HepG2 (cell line): ENCODE data around the gene CEP19. TPM values are rescaled to one million over a fixed set of nuclear protein-coding genes. Genes with fewer than 3 reads are reported as not detected.

Experiments used
- ATAC-seq: fragments of 200-7000 bp; cut with Tn5 transposase; 3 replicates; pipeline ENCODE4 v1.9.1; 2020; ENCODE audit warnings: mild to moderate bottlenecking, moderate library complexity
- BruUV-seq: library from RNA; stranded (reverse); fragments of 400-500 nt; replicated peaks from 2 replicates; lab custom pipeline; 2021; lab: Mats Ljungman, UMichigan
- CTCF ChIA-PET: fragments of 300-600 bp; formaldehyde crosslinking; extraction: SDS; loops from one replicate; lab custom pipeline; 2021; ENCODE audit warnings: low total read pairs, inconsistent platforms, low intra/inter-chr PET ratio; lab: Yijun Ruan, JAX
- POLR2A ChIA-PET: fragments of 350-600 bp; sonication (Branson Sonifier 250); formaldehyde crosslinking; loops from one replicate; lab custom pipeline; 2020; ENCODE audit warnings: antibody characterized with exemption, inconsistent platforms; lab: Yijun Ruan, JAX
- DNase-seq: peaks from one replicate; pipeline ENCODE4 v3.0.0-alpha.2; 2015; ENCODE audit warnings: low spot score
- FAIRE-seq: peaks from 3 replicates; lab custom pipeline; 2011; peaks lifted over from hg19 to GRCh38; lab: Jason Lieb, UNC
- H2AFZ ChIP-seq: one replicate; pipeline ENCODE4 v1.6.1; 2011; ENCODE audit warnings: low read length, inconsistent platforms
- H3K27ac ChIP-seq: fragments of 300-600 bp; 3 replicates; pipeline ENCODE4 v1.8.0; 2011; ENCODE audit warnings: mixed run types, mild to moderate bottlenecking, mixed read lengths, low read length, inconsistent platforms; ENCODE audit not compliant: insufficient read depth; ENCODE audit errors: extremely low read length
- H3K27me3 ChIP-seq, 2 experiments: fragments of 200-600 bp in 1 of 2; 2 replicates in 1 of 2; 3 replicates in 1 of 2; pipeline versions ENCODE4 v1.6.0 to v1.8.0; 2011; ENCODE audit warnings: low read length in 2 of 2, mild to moderate bottlenecking in 2 of 2, moderate library complexity in 2 of 2, inconsistent platforms in 1 of 2; ENCODE audit not compliant: insufficient read depth in 2 of 2, control insufficient read depth in 1 of 2
- H3K36me3 ChIP-seq, 2 experiments: fragments of 200-600 bp in 1 of 2; replicated peaks in 1 of 2; 2 replicates in 1 of 2; 3 replicates in 1 of 2; pipeline versions ENCODE4 v1.5.1 to v1.8.0; 2011; ENCODE audit warnings: low read length in 2 of 2, inconsistent platforms in 1 of 2; ENCODE audit not compliant: insufficient read depth in 2 of 2, control insufficient read depth in 1 of 2
- H3K4me1 ChIP-seq: 2 replicates; pipeline ENCODE4 v1.5.1; 2012; ENCODE audit warnings: low read length, inconsistent platforms; ENCODE audit not compliant: insufficient read depth
- H3K4me2 ChIP-seq: 2 replicates; pipeline ENCODE4 v1.6.0; 2011; ENCODE audit warnings: low read depth, low read length, inconsistent platforms
- H3K4me3 ChIP-seq, 3 experiments: fragments of 200-600 bp in 1 of 3; sonication (generic), shearing (Covaris generic) in 1 of 3; replicated peaks in 1 of 3; 2 replicates each; pipeline ENCODE4 v1.5.1; 2011 to 2016; ENCODE audit warnings: low read length in 3 of 3, inconsistent platforms in 2 of 3, low read depth in 2 of 3, mild to moderate bottlenecking in 2 of 3, control low read depth in 1 of 3, mixed read lengths in 1 of 3; ENCODE audit not compliant: insufficient read depth in 1 of 3
- H3K79me2 ChIP-seq: one replicate; pipeline ENCODE4 v1.6.1; 2011; ENCODE audit warnings: low read length, inconsistent platforms; ENCODE audit not compliant: insufficient read depth
- H3K9ac ChIP-seq: 2 replicates; pipeline ENCODE4 v1.6.0; 2011; ENCODE audit warnings: mild to moderate bottlenecking, low read depth, low read length, inconsistent platforms; ENCODE audit not compliant: insufficient read depth
- H3K9me3 ChIP-seq: 2 replicates; pipeline ENCODE4 v1.5.1; 2012; ENCODE audit warnings: mild to moderate bottlenecking, low read length
- H4K20me1 ChIP-seq: 2 replicates; pipeline ENCODE4 v1.6.0; 2011; ENCODE audit warnings: inconsistent platforms, mild to moderate bottlenecking, low read length, moderate library complexity; ENCODE audit not compliant: insufficient read depth
- ATAD3A ChIP-seq: sonication (generic); formaldehyde crosslinking; IDR thresholded peaks from 2 replicates; pipeline ENCODE4 v1.4.0; 2020; ENCODE audit warnings: missing genetic modification reagents
- GLI4 ChIP-seq: sonication (generic); formaldehyde crosslinking; IDR thresholded peaks from 2 replicates; pipeline ENCODE4 v1.5.1; 2020; ENCODE audit warnings: missing genetic modification reagents, mild to moderate bottlenecking, moderate library complexity, borderline replicate concordance
- HMGA1 ChIP-seq: sonication (generic); formaldehyde crosslinking; conservative IDR thresholded peaks from 2 replicates; pipeline ENCODE4 v1.4.0; 2020; ENCODE audit warnings: missing genetic modification reagents
- SIX4 ChIP-seq: sonication (generic); formaldehyde crosslinking; IDR thresholded peaks from 2 replicates; pipeline ENCODE4 v1.4.0; 2020; ENCODE audit warnings: missing genetic modification reagents
- XRCC5 ChIP-seq: fragments of 200-400 bp; formaldehyde crosslinking; optimal IDR thresholded peaks from 2 replicates; pipeline ENCODE3; 2017; ENCODE audit warnings: mild to moderate bottlenecking, low read length
- ZNF530 ChIP-seq: sonication (generic); formaldehyde crosslinking; IDR thresholded peaks from 2 replicates; pipeline ENCODE4 v1.5.0; 2020; ENCODE audit warnings: low read depth, mild to moderate bottlenecking, missing genetic modification reagents
- ZNF564 ChIP-seq: sonication (generic); formaldehyde crosslinking; IDR thresholded peaks from 2 replicates; pipeline ENCODE4 v1.8.1; 2023; ENCODE audit warnings: mild to moderate bottlenecking, missing genetic modification reagents
- ZNF616 ChIP-seq: sonication (generic); formaldehyde crosslinking; IDR thresholded peaks from 2 replicates; pipeline ENCODE4 v1.5.0; 2020; ENCODE audit warnings: low read depth, mild to moderate bottlenecking, missing genetic modification reagents
- WGBS: methylation state at CpG from one replicate; pipeline ENCODE4 v1.1.6; 2017; ENCODE audit warnings: low lambda C conversion rate; 5-methylcytosine and 5-hydroxymethylcytosine counted together
- in situ Hi-C: cut with HindIII; loops from 2 replicates; pipeline ENCODE4 v1.10.0; 2017; ENCODE audit warnings: low pct_unique_long_range_greater_than_20kb; ENCODE audit not compliant: extremely low pct_ligation_motif_present
- intact Hi-C: fragments of 100-400 bp; cut with micrococcal nuclease; formaldehyde crosslinking; loops from one replicate; pipeline ENCODE4 v1.10.0; 2022; ENCODE audit not compliant: unreplicated experiment
- polyA plus RNA-seq, 8 experiments: library from polyadenylated mRNA; depleted of rRNA in 3 of 8; stranded (reverse) in 7 of 8; unstranded in 1 of 8; fragments of >200 nt; fragmentation: Illumina TruSeq in 4 of 8; extraction: Trizol in 4 of 8; gene quantifications; 2 replicates each; pipeline versions ENCODE4 v1.2.1 to v1.2.3, GENCODE V29; 2011 to 2016; ENCODE audit warnings: low read depth in 4 of 8, missing spikeins in 1 of 8, mixed read lengths in 1 of 8; ENCODE audit not compliant: insufficient read depth in 1 of 8
- total RNA-seq, 5 experiments: library from RNA; depleted of rRNA; stranded (reverse); fragments of >200 nt; fragmentation: Illumina TruSeq; extraction: Trizol; gene quantifications; 2 replicates each; pipeline ENCODE4 v1.2.3, GENCODE V29; 2016; ENCODE audit warnings: low read depth in 1 of 5
- TF ChIP-seq, protein P1 (sequence below): IDR thresholded peaks from 2 replicates; pipeline ENCODE4 v1.6.1; 2018; ENCODE audit warnings: missing genetic modification reagents, mild to moderate bottlenecking, missing compliant biosample characterization
- TF ChIP-seq, protein P2 (sequence below): sonication (generic); formaldehyde crosslinking; IDR thresholded peaks from 2 replicates; pipeline ENCODE4 v1.8.0; 2022; ENCODE audit warnings: mild to moderate bottlenecking, missing genetic modification reagents; ENCODE audit not compliant: insufficient replicate concordance
- TF ChIP-seq, protein P3 (sequence below): sonication (generic); formaldehyde crosslinking; IDR thresholded peaks from 2 replicates; pipeline ENCODE4 v1.4.0; 2020; ENCODE audit warnings: mild to moderate bottlenecking, missing genetic modification reagents
- TF ChIP-seq, protein P4 (sequence below): sonication (generic); formaldehyde crosslinking; IDR thresholded peaks from 2 replicates; pipeline ENCODE4 v1.8.0; 2022; ENCODE audit warnings: missing genetic modification reagents, mild to moderate bottlenecking, moderate library complexity, borderline replicate concordance

CEP19 gene
- total and polyA plus RNA-seq, 2 of the 13 experiments (the other 11 are each of a cell fraction or from before 2014, with no cell fraction given): 0.48 to 1.2 TPM

DNA sequence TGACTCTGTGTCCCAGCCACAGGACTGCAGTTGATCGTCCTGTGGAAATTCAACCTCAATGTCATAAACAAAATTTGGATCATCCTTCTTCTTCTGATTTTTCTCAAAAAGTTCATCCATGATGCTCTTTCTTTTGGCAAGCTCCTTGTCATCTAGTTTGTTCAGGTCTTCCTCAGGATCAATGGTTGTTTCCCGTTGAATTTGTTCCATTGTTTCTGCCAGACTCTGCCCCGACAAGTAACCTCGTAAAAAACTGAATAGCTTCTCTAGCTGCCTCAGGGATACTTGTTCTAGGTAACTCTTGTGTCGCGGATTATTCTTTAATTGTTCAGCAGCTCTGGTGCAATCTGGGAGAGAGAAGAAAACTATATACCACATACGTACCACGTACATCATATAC lies 4.5 kb downstream of the CEP19 start:
- FAIRE-seq (no peak), ATAC-seq (no peak), DNase-seq (no peak)
- no peak overlapping the region for H3K4me2 ChIP-seq
- in situ Hi-C loops: no loop called here
- ChIA-PET CTCF (no interaction called here), POLR2A (no interaction called here)
- 82% methylated on average over 8 of the region's 8 CpGs for WGBS
- no peak overlapping the region for H3K9ac ChIP-seq
- no peaks in the 10 kb centered on the region for H4K20me1 ChIP-seq
- no peak for TF ChIP-seq HMGA1
- TF ChIP-seq, protein P1, sequence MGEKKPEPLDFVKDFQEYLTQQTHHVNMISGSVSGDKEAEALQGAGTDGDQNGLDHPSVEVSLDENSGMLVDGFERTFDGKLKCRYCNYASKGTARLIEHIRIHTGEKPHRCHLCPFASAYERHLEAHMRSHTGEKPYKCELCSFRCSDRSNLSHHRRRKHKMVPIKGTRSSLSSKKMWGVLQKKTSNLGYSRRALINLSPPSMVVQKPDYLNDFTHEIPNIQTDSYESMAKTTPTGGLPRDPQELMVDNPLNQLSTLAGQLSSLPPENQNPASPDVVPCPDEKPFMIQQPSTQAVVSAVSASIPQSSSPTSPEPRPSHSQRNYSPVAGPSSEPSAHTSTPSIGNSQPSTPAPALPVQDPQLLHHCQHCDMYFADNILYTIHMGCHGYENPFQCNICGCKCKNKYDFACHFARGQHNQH (CRISPR knock-in tag): no peak
- no peak for TF ChIP-seq SIX4 (CRISPR knock-in tag)
- no peaks in the 10 kb centered on the region; a peak in 2 of 5 replicates for H3K27me3 ChIP-seq
- H3K27ac ChIP-seq: no peak overlapping the region
- H3K79me2 ChIP-seq: no peaks in the 10 kb centered on the region
- H3K4me3 ChIP-seq: no peak overlapping the region
- no peak overlapping the region for H2AFZ ChIP-seq
- peaks cover 7% of the 10 kb centered on the region for H3K4me1 ChIP-seq
- BruUV-seq: no TSS peak
- H3K36me3 ChIP-seq: no peaks in the 10 kb centered on the region
- intact Hi-C loops: no loop called here
- H3K9me3 ChIP-seq: no peaks in the 10 kb centered on the region

DNA sequence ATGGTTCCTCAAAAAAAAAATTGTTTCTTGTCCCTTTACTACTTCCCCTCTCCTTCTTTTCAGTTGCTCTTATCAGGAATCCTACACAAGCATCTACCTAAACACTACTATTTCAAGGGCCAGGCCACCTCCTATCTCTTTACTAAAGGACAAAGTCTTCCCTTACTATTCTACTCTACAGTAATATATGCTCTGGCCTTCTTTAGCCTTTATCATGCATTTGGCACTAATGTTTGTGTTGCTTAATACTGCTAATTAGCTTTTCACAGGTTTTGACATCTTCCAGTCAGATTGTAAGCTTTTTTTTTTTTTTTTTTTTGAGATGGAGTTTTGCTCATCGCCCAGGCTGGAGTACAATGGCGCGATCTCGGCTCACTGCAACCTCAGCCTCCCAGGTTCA lies 5.3 kb downstream of the CEP19 start:
- Histone ChIP-seq H3K36me3 (no peaks in the 10 kb centered on the region), H3K27me3 (no peaks in the 10 kb centered on the region; a peak in 2 of 5 replicates), H3K79me2 (no peaks in the 10 kb centered on the region), H3K4me2 (no peak overlapping the region), H3K27ac (no peak overlapping the region), H4K20me1 (no peaks in the 10 kb centered on the region), H3K9ac (no peak overlapping the region), H3K4me3 (no peak overlapping the region), H3K4me1 (peaks cover 7% of the 10 kb centered on the region), H3K9me3 (no peaks in the 10 kb centered on the region), H2AFZ (no peak overlapping the region)
- no peak for ATAC-seq
- FAIRE-seq: no peak
- intact Hi-C loops: no loop called here
- no peak for DNase-seq
- in situ Hi-C loops: no loop called here
- ChIA-PET CTCF (no interaction called here), POLR2A (no interaction called here)
- no TSS peak for BruUV-seq
- 95% methylated on average over 4 of the region's 4 CpGs for WGBS
- no peak for TF ChIP-seq GLI4 (CRISPR knock-in tag)
- TF ChIP-seq ZNF616 (CRISPR knock-in tag): no peak
- TF ChIP-seq XRCC5: no peak
- TF ChIP-seq ATAD3A: no peak
- TF ChIP-seq ZNF530: no peak
- TF ChIP-seq, protein P2, sequence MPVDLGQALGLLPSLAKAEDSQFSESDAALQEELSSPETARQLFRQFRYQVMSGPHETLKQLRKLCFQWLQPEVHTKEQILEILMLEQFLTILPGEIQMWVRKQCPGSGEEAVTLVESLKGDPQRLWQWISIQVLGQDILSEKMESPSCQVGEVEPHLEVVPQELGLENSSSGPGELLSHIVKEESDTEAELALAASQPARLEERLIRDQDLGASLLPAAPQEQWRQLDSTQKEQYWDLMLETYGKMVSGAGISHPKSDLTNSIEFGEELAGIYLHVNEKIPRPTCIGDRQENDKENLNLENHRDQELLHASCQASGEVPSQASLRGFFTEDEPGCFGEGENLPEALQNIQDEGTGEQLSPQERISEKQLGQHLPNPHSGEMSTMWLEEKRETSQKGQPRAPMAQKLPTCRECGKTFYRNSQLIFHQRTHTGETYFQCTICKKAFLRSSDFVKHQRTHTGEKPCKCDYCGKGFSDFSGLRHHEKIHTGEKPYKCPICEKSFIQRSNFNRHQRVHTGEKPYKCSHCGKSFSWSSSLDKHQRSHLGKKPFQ (CRISPR knock-in tag): no peak
- TF ChIP-seq, protein P3, sequence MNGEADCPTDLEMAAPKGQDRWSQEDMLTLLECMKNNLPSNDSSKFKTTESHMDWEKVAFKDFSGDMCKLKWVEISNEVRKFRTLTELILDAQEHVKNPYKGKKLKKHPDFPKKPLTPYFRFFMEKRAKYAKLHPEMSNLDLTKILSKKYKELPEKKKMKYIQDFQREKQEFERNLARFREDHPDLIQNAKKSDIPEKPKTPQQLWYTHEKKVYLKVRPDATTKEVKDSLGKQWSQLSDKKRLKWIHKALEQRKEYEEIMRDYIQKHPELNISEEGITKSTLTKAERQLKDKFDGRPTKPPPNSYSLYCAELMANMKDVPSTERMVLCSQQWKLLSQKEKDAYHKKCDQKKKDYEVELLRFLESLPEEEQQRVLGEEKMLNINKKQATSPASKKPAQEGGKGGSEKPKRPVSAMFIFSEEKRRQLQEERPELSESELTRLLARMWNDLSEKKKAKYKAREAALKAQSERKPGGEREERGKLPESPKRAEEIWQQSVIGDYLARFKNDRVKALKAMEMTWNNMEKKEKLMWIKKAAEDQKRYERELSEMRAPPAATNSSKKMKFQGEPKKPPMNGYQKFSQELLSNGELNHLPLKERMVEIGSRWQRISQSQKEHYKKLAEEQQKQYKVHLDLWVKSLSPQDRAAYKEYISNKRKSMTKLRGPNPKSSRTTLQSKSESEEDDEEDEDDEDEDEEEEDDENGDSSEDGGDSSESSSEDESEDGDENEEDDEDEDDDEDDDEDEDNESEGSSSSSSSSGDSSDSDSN (CRISPR knock-in tag): no peak
- no peak for TF ChIP-seq ZNF564
- TF ChIP-seq, protein P4, sequence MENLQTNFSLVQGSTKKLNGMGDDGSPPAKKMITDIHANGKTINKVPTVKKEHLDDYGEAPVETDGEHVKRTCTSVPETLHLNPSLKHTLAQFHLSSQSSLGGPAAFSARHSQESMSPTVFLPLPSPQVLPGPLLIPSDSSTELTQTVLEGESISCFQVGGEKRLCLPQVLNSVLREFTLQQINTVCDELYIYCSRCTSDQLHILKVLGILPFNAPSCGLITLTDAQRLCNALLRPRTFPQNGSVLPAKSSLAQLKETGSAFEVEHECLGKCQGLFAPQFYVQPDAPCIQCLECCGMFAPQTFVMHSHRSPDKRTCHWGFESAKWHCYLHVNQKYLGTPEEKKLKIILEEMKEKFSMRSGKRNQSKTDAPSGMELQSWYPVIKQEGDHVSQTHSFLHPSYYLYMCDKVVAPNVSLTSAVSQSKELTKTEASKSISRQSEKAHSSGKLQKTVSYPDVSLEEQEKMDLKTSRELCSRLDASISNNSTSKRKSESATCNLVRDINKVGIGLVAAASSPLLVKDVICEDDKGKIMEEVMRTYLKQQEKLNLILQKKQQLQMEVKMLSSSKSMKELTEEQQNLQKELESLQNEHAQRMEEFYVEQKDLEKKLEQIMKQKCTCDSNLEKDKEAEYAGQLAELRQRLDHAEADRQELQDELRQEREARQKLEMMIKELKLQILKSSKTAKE (CRISPR knock-in tag): no peak
